Keratinocyte (primary cell): ENCODE data around the gene AMDHD2. TPM values are rescaled to one million over a fixed set of nuclear protein-coding genes. Genes with fewer than 3 reads are reported as not detected.

ENCODE experiments used
- DNase-seq: peaks from one replicate; pipeline ENCODE4 v3.0.0-alpha.2; 2011; ENCODE audit warnings: low read depth, missing footprints, low spot score
- FAIRE-seq: peaks from 2 replicates; lab custom pipeline; 2011; peaks lifted over from hg19 to GRCh38; lab: Jason Lieb, UNC
- H2AFZ ChIP-seq: 2 replicates; pipeline ENCODE4 v1.6.0; 2012; ENCODE audit warnings: low read length, control low read depth, inconsistent platforms; ENCODE audit not compliant: control insufficient read depth
- H3K27ac ChIP-seq: 2 replicates; pipeline ENCODE4 v1.5.1; 2011; ENCODE audit warnings: low read length; ENCODE audit not compliant: control insufficient read depth, insufficient read depth
- H3K27me3 ChIP-seq: 3 replicates; pipeline ENCODE4 v1.6.0; 2011; ENCODE audit warnings: low read length; ENCODE audit not compliant: control insufficient read depth, insufficient read depth; ENCODE audit errors: extremely low read depth
- H3K36me3 ChIP-seq, 2 experiments: 2 replicates in 1 of 2; 3 replicates in 1 of 2; pipeline ENCODE4 v1.5.1; 2011; ENCODE audit warnings: low read length in 2 of 2, mild to moderate bottlenecking in 1 of 2; ENCODE audit not compliant: control insufficient read depth in 2 of 2, insufficient read depth in 2 of 2; ENCODE audit errors: extremely low read depth in 1 of 2
- H3K4me1 ChIP-seq: 3 replicates; pipeline ENCODE4 v1.5.1; 2011; ENCODE audit warnings: low read length; ENCODE audit not compliant: control insufficient read depth, insufficient read depth; ENCODE audit errors: extremely low read depth
- H3K4me2 ChIP-seq: 3 replicates; pipeline ENCODE4 v1.6.0; 2011; ENCODE audit warnings: low read depth, low read length; ENCODE audit not compliant: control insufficient read depth, insufficient read depth; ENCODE audit errors: extremely low read depth
- H3K4me3 ChIP-seq, 3 experiments: fragments of 200-600 bp in 1 of 3; sonication (generic) in 1 of 3; 2 replicates in 2 of 3; 3 replicates in 1 of 3; pipeline ENCODE4 v1.5.1; 2011 to 2016; ENCODE audit warnings: low read length in 3 of 3, mild to moderate bottlenecking in 3 of 3, control low read depth in 2 of 3, inconsistent platforms in 1 of 3, low read depth in 1 of 3, mixed read lengths in 1 of 3, mixed run types in 1 of 3, moderate library complexity in 1 of 3; ENCODE audit not compliant: control insufficient read depth in 2 of 3, insufficient read depth in 2 of 3; ENCODE audit errors: extremely low read depth in 1 of 3
- H3K79me2 ChIP-seq: 2 replicates; pipeline ENCODE4 v1.6.0; 2012; ENCODE audit warnings: low read length; ENCODE audit not compliant: control insufficient read depth, insufficient read depth
- H3K9ac ChIP-seq: 3 replicates; pipeline ENCODE4 v1.6.0; 2011; ENCODE audit warnings: low read length; ENCODE audit not compliant: control insufficient read depth, insufficient read depth; ENCODE audit errors: extremely low read depth
- H3K9me1 ChIP-seq: 3 replicates; pipeline ENCODE4 v1.6.0; 2011; ENCODE audit warnings: low read length; ENCODE audit not compliant: control insufficient read depth, insufficient read depth; ENCODE audit errors: extremely low read depth
- H3K9me3 ChIP-seq: 2 replicates; pipeline ENCODE4 v1.5.1; 2012; ENCODE audit warnings: low read depth, low read length; ENCODE audit not compliant: control insufficient read depth
- H4K20me1 ChIP-seq: 3 replicates; pipeline ENCODE4 v1.6.0; 2011; ENCODE audit warnings: low read length; ENCODE audit not compliant: control insufficient read depth, insufficient read depth; ENCODE audit errors: extremely low read depth
- EZH2 ChIP-seq: IDR thresholded peaks from one replicate; pipeline ENCODE4 v1.6.1; 2012; ENCODE audit warnings: inconsistent platforms, mild to moderate bottlenecking, low read length, moderate library complexity
- dilution Hi-C: fragments of 300-500 bp; cut with MboI; formaldehyde crosslinking; loops from one replicate; pipeline ENCODE4 v1.7.0; 2020; ENCODE audit warnings: low sequenced_read_pairs; ENCODE audit not compliant: extremely low pct_ligation_motif_present
- polyA plus RNA-seq, 5 experiments: library from polyadenylated mRNA; depleted of rRNA in 3 of 5; stranded (reverse) in 3 of 5; stranded (forward) in 1 of 5; unstranded in 1 of 5; fragments of >200 nt; gene quantifications; 1 replicate in 1 of 5; 2 replicates in 3 of 5; 3 replicates in 1 of 5; pipeline versions ENCODE4 v1.2.1 to v1.2.3, GENCODE V29; 2011 to 2012; ENCODE audit warnings: missing spikeins in 2 of 5, low read depth in 1 of 5, low replicate concordance in 1 of 5
- TF ChIP-seq, protein P1 (sequence below), 3 experiments: IDR thresholded peaks in 1 of 3; conservative IDR thresholded peaks in 1 of 3; optimal IDR thresholded peaks in 1 of 3; 2 replicates in 2 of 3; 3 replicates in 1 of 3; pipeline versions ENCODE3 to v1.5.1; 2011; ENCODE audit warnings: low read length in 3 of 3, mild to moderate bottlenecking in 3 of 3, moderate library complexity in 2 of 3, control low read depth in 1 of 3, inconsistent platforms in 1 of 3; ENCODE audit not compliant: insufficient read depth in 2 of 3; ENCODE audit errors: extremely low read depth in 1 of 3

The AMDHD2 gene
- polyA plus RNA-seq, 1 donor (not counting 4 experiments of a cell fraction or from before 2014, with no cell fraction given), result 8.9 TPM

- Histone ChIP-seq H3K4me2 (no peak overlapping the region), H3K4me3 (no peak overlapping the region), H3K4me1 (peaks cover 3% of the 10 kb centered on the region), H3K9me1 (no peaks in the 10 kb centered on the region), H3K36me3 (no peaks in the 10 kb centered on the region), H3K79me2 (no peaks in the 10 kb centered on the region), H3K27me3 (no peaks in the 10 kb centered on the region), H3K9ac (no peak overlapping the region), H2AFZ (no peak overlapping the region), H4K20me1 (peaks cover 3% of the 10 kb centered on the region), H3K27ac (no peak overlapping the region), H3K9me3 (no peaks in the 10 kb centered on the region)
- TF ChIP-seq, protein P1, sequence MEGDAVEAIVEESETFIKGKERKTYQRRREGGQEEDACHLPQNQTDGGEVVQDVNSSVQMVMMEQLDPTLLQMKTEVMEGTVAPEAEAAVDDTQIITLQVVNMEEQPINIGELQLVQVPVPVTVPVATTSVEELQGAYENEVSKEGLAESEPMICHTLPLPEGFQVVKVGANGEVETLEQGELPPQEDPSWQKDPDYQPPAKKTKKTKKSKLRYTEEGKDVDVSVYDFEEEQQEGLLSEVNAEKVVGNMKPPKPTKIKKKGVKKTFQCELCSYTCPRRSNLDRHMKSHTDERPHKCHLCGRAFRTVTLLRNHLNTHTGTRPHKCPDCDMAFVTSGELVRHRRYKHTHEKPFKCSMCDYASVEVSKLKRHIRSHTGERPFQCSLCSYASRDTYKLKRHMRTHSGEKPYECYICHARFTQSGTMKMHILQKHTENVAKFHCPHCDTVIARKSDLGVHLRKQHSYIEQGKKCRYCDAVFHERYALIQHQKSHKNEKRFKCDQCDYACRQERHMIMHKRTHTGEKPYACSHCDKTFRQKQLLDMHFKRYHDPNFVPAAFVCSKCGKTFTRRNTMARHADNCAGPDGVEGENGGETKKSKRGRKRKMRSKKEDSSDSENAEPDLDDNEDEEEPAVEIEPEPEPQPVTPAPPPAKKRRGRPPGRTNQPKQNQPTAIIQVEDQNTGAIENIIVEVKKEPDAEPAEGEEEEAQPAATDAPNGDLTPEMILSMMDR (optimal IDR thresholded peaks at IDR 0.05 in 1 of 3, IDR thresholded peaks at IDR 0.05 in 1 of 3, conservative IDR thresholded peaks at IDR 0.05 in 1 of 3; ENCODE audit: extremely low read depth in 1 of 3, insufficient read depth in 2 of 3, low read length in 3 of 3), result no peak
- TF ChIP-seq EZH2, result no peak
- no peak for DNase-seq
- dilution Hi-C loops, result no loop called here
- no peak for FAIRE-seq
Measured at GRCh38 chr16:2487903-2488531, 32.2 kb upstream of the AMDHD2 start.

DNA sequence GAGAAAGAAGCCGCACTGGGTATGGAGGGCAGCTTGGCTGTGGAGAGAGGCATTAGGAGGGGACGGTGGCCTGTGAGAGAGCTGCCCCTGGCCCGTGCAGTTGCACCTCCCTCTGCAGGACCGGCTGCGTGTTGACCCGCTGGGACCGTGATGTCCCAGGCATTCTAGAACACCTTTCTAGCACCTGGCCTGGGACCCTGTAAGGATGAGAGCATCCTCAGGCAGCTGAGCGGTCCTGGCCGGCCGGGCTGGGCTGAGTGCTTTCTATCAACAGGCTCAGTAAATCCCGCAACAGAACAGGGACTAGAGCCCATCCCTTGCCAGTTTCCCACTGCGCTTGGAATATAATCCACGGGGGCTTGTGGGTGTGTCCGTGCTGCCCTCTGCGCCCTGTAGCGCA lies 30.6 kb upstream of the AMDHD2 start:
- Histone ChIP-seq H4K20me1 (peaks cover 3% of the 10 kb centered on the region), H3K9ac (no peak overlapping the region), H3K9me3 (no peaks in the 10 kb centered on the region), H3K27ac (no peak overlapping the region), H3K4me3 (no peak overlapping the region), H3K79me2 (no peaks in the 10 kb centered on the region), H3K27me3 (no peaks in the 10 kb centered on the region), H3K4me1 (peaks cover 3% of the 10 kb centered on the region), H3K4me2 (no peak overlapping the region), H3K36me3 (no peaks in the 10 kb centered on the region), H2AFZ (no peak overlapping the region), H3K9me1 (no peaks in the 10 kb centered on the region)
- FAIRE-seq (no peak), DNase-seq (no peak)
- dilution Hi-C loops, result no loop called here
- TF ChIP-seq, protein P1 (optimal IDR thresholded peaks at IDR 0.05 in 1 of 3, IDR thresholded peaks at IDR 0.05 in 1 of 3, conservative IDR thresholded peaks at IDR 0.05 in 1 of 3; ENCODE audit: extremely low read depth in 1 of 3, insufficient read depth in 2 of 3, low read length in 3 of 3), result no peak
- TF ChIP-seq EZH2, result no peak
